ENCODE data around the gene SPI1.

GRCh38 chr11:47400768-47401279, 22.5 kb upstream of the SPI1 start:
- no peak for TF ChIP-seq POLR2AphosphoS5 (IDR thresholded peaks at IDR 0.05; ENCODE audit: borderline replicate concordance, low read depth, low read length)
- no peak for TF ChIP-seq EZH2 (IDR thresholded peaks at IDR 0.05)
- no peak for TF ChIP-seq FOXP2 (optimal IDR thresholded peaks at IDR 0.05; ENCODE audit: control extremely low read depth, extremely low read length, insufficient read depth)

Data from SK-N-MC (cell line).